SK-N-SH (cell line): Measurements from ENCODE around the gene RASGRF1. TPM values are rescaled to one million over a fixed set of nuclear protein-coding genes. Genes with fewer than 3 reads are reported as not detected.

Experiments used
- CTCF ChIA-PET: fragments of 300-600, 350-600 bp; formaldehyde crosslinking; extraction: SDS; loops from one replicate; lab custom pipeline; 2021; lab: Yijun Ruan, JAX
- POLR2A ChIA-PET: fragments of 350-600 bp; sonication (Branson Sonifier 250); formaldehyde crosslinking; extraction: SDS; loops from one replicate; lab custom pipeline; 2020; ENCODE audit warnings: antibody characterized with exemption, inconsistent platforms; lab: Yijun Ruan, JAX
- DNase-seq: peaks from one replicate; pipeline ENCODE4 v3.0.0; 2012
- H2AFZ ChIP-seq: fragments of 200-600 bp; sonication (generic); 2 replicates; pipeline ENCODE4 v1.8.1; 2016; ENCODE audit warnings: antibody characterized with exemption, mild to moderate bottlenecking, low read depth
- H3F3A ChIP-seq: fragments of 200-600 bp; sonication (generic); replicated peaks from 2 replicates; pipeline ENCODE3; 2016; ENCODE audit warnings: antibody characterized with exemption, mild to moderate bottlenecking; ENCODE audit not compliant: insufficient read depth
- H3K27ac ChIP-seq, 2 experiments: fragments of 200-500 bp in 1 of 2; fragments of 200-600 bp in 1 of 2; sonication (Bioruptor generic) in 1 of 2; sonication (generic), shearing (Covaris generic) in 1 of 2; 2 replicates each; pipeline versions ENCODE4 v1.5.1 to v1.6.1; 2014 to 2016; ENCODE audit warnings: low read depth in 2 of 2, inconsistent platforms in 1 of 2, low read length in 1 of 2, mild to moderate bottlenecking in 1 of 2, mixed read lengths in 1 of 2
- H3K27me3 ChIP-seq: fragments of 200-600 bp; sonication (generic), shearing (Covaris generic); 2 replicates; pipeline ENCODE4 v1.6.1; 2016; ENCODE audit warnings: mixed run types; ENCODE audit not compliant: insufficient read depth
- H3K36me3 ChIP-seq, 2 experiments: fragments of 200-500 bp in 1 of 2; fragments of 200-600 bp in 1 of 2; sonication (Bioruptor generic) in 1 of 2; sonication (generic) in 1 of 2; replicated peaks in 1 of 2; 2 replicates each; pipeline versions ENCODE3 to v1.5.1; 2014 to 2016; ENCODE audit warnings: low read length in 1 of 2, mild to moderate bottlenecking in 1 of 2; ENCODE audit not compliant: insufficient read depth in 2 of 2, control insufficient read depth in 1 of 2
- H3K4me1 ChIP-seq, 2 experiments: fragments of 200-500 bp in 1 of 2; fragments of 200-600 bp in 1 of 2; sonication (Bioruptor generic) in 1 of 2; sonication (generic), shearing (Covaris generic) in 1 of 2; 2 replicates each; pipeline versions ENCODE4 v1.5.1 to v1.6.1; 2014 to 2016; ENCODE audit warnings: low read depth in 1 of 2, low read length in 1 of 2, mixed run types in 1 of 2; ENCODE audit not compliant: insufficient read depth in 2 of 2, control insufficient read depth in 1 of 2
- H3K4me2 ChIP-seq: fragments of 200-600 bp; sonication (generic), shearing (Covaris generic); 2 replicates; pipeline ENCODE4 v1.6.1; 2017; ENCODE audit warnings: mixed run types
- H3K4me3 ChIP-seq, 2 experiments: fragments of 200-500 bp in 1 of 2; fragments of 200-600 bp in 1 of 2; sonication (Bioruptor generic) in 1 of 2; sonication (generic), shearing (Covaris generic) in 1 of 2; 2 replicates each; pipeline versions ENCODE4 v1.5.1 to v1.8.1; 2014 to 2016; ENCODE audit warnings: low read depth in 2 of 2, inconsistent platforms in 1 of 2, low read length in 1 of 2, mild to moderate bottlenecking in 1 of 2, mixed read lengths in 1 of 2, moderate library complexity in 1 of 2
- H3K79me2 ChIP-seq: fragments of 200-600 bp; sonication (generic); 2 replicates; pipeline ENCODE4 v1.8.1; 2017; ENCODE audit warnings: mild to moderate bottlenecking; ENCODE audit not compliant: insufficient read depth
- H3K9ac ChIP-seq: fragments of 200-600 bp; sonication (generic); 2 replicates; pipeline ENCODE4 v1.6.1; 2017; ENCODE audit warnings: mixed run types
- H3K9me2 ChIP-seq: fragments of 200-600 bp; sonication (generic); 2 replicates; pipeline ENCODE4 v1.6.1; 2017; ENCODE audit warnings: mixed run types
- H3K9me3 ChIP-seq: fragments of 200-600 bp; sonication (generic); 2 replicates; pipeline ENCODE4 v1.6.1; 2017; ENCODE audit warnings: mixed run types, mild to moderate bottlenecking, moderate library complexity
- H4K20me1 ChIP-seq: fragments of 200-600 bp; sonication (generic); 2 replicates; pipeline ENCODE4 v1.6.1; 2017; ENCODE audit warnings: mild to moderate bottlenecking, mixed run types; ENCODE audit not compliant: insufficient read depth
- CHD2 ChIP-seq: fragments of 150-350 bp; IDR thresholded peaks from 2 replicates; pipeline ENCODE4 v1.6.1; 2018; ENCODE audit warnings: low read length; ENCODE audit not compliant: partially characterized antibody
- CTCF ChIP-seq: fragments of 200-600 bp; sonication (generic); IDR thresholded peaks from 2 replicates; pipeline ENCODE4 v1.6.1; 2017; ENCODE audit warnings: antibody characterized with exemption, mild to moderate bottlenecking, moderate library complexity
- ELF1 ChIP-seq: IDR thresholded peaks from 2 replicates; pipeline ENCODE4 v1.4.0; 2012
- EP300 ChIP-seq, 2 experiments: IDR thresholded peaks; 2 replicates each; pipeline versions ENCODE4 v1.4.0 to v1.6.1; 2012; ENCODE audit warnings: borderline replicate concordance in 1 of 2, low read depth in 1 of 2, low read length in 1 of 2
- JUND ChIP-seq: IDR thresholded peaks from 2 replicates; pipeline ENCODE4 v1.4.0; 2012
- MAX ChIP-seq: IDR thresholded peaks from 2 replicates; pipeline ENCODE4 v1.4.0; 2012; ENCODE audit warnings: low read depth
- MXI1 ChIP-seq: IDR thresholded peaks from 2 replicates; pipeline ENCODE4 v1.6.1; 2012; ENCODE audit warnings: mild to moderate bottlenecking, low read depth, low read length, improper control_type of control experiment
- NRF1 ChIP-seq: IDR thresholded peaks from 2 replicates; pipeline ENCODE4 v1.6.1; 2012; ENCODE audit warnings: low read depth, mild to moderate bottlenecking, low read length
- PBX3 ChIP-seq: IDR thresholded peaks from 2 replicates; pipeline ENCODE4; 2012
- POLR2AphosphoS5 ChIP-seq: IDR thresholded peaks from 2 replicates; pipeline ENCODE4 v1.6.1; 2012; ENCODE audit warnings: low read depth, low read length
- RAD21 ChIP-seq: IDR thresholded peaks from 2 replicates; pipeline ENCODE4 v1.6.1; 2012; ENCODE audit warnings: mild to moderate bottlenecking, low read length
- RCOR1 ChIP-seq: fragments of 150-350 bp; IDR thresholded peaks from 2 replicates; pipeline ENCODE4 v1.6.1; 2017; ENCODE audit warnings: antibody characterized with exemption, low read length
- RFX5 ChIP-seq: IDR thresholded peaks from 2 replicates; pipeline ENCODE4 v1.6.1; 2012; ENCODE audit warnings: mild to moderate bottlenecking, improper control_type of control experiment, low read length
- TCF12 ChIP-seq: IDR thresholded peaks from 2 replicates; pipeline ENCODE4 v1.4.0; 2012
- TEAD4 ChIP-seq: IDR thresholded peaks from 2 replicates; pipeline ENCODE4 v1.4.0; 2012; ENCODE audit warnings: mild to moderate bottlenecking, borderline replicate concordance; ENCODE audit not compliant: insufficient read depth
- USF1 ChIP-seq: IDR thresholded peaks from 2 replicates; pipeline ENCODE4 v1.4.0; 2012; ENCODE audit warnings: low read depth, borderline replicate concordance
- YY1 ChIP-seq: IDR thresholded peaks from 2 replicates; pipeline ENCODE4 v1.4.0; 2012; ENCODE audit warnings: low read depth, mild to moderate bottlenecking
- WGBS: methylation state at CpG from one replicate; pipeline ENCODE4 v1.1.6; 2017; ENCODE audit warnings: low lambda C conversion rate; 5-methylcytosine and 5-hydroxymethylcytosine counted together
- polyA plus RNA-seq, 3 experiments: library from polyadenylated mRNA; depleted of rRNA; stranded (reverse); fragments of >200 nt; gene quantifications; 2 replicates each; pipeline ENCODE4 v1.2.3, GENCODE V29; 2012
- TF ChIP-seq, protein P1 (sequence below): fragments of 150-350 bp; IDR thresholded peaks from 2 replicates; pipeline ENCODE4 v1.6.1; 2016; ENCODE audit warnings: mild to moderate bottlenecking, low read depth, low read length

The RASGRF1 gene
- polyA plus RNA-seq, 1 of the 3 experiments (the other 2 are of a cell fraction), result 0.10 TPM

DNA sequence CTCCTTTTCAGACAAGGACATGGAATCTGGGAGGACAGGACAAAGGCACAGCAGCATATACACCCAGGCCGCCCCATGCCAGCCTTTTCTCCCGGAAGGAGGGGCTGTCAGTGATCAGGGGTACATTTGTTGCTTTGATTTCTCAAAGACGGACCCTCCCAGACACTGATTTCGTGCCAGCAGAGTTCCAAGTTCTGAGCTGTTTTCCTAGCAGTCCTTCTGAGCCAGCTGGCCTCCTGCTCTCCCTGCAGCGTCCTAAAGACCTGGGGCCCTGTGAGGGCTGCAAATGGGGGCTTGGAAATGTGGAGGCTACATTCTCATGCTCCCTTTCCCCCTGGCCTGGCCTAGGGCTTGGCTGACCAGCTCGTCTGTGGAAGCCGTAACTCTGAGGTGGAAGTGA lies 168.1 kb downstream of the RASGRF1 start:
- Histone ChIP-seq H3K9me3 (no peaks in the 10 kb centered on the region), H3K4me3 (no peak overlapping the region), H3K4me2 (no peak overlapping the region), H4K20me1 (peaks cover 7% of the 10 kb centered on the region; the same call in 1 of the 2 replicates), H2AFZ (no peak overlapping the region), H3F3A (no peaks in the 10 kb centered on the region), H3K27me3 (no peaks in the 10 kb centered on the region), H3K9me2 (no peaks in the 10 kb centered on the region), H3K4me1 (peaks cover 0 to 4% of the 10 kb centered on the region in 2 experiments; a peak in 1 of 4 replicates), H3K9ac (no peak overlapping the region), H3K79me2 (peaks cover 15% of the 10 kb centered on the region; the same call in 1 of the 2 replicates), H3K27ac (no peak overlapping the region; a peak in 1 of 4 replicates), H3K36me3 (peaks cover 43 to 50% of the 10 kb centered on the region in 2 experiments)
- CTCF ChIA-PET, result interaction anchor here (0.7 to 8.0 kb wide), 6 partner anchors 13 to 262 kb away, joined by 3 to 59 read pairs (median 4); partner anchors contain the start of gene CTSH
- no peak for DNase-seq
- POLR2A ChIA-PET, result no interaction called here
- 96% methylated on average over 7 of the region's 7 CpGs for WGBS
- TF ChIP-seq ELF1 (no peak), RCOR1 (no peak), YY1 (no peak), RFX5 (no peak), CHD2 (no peak), PBX3 (no peak)

DNA sequence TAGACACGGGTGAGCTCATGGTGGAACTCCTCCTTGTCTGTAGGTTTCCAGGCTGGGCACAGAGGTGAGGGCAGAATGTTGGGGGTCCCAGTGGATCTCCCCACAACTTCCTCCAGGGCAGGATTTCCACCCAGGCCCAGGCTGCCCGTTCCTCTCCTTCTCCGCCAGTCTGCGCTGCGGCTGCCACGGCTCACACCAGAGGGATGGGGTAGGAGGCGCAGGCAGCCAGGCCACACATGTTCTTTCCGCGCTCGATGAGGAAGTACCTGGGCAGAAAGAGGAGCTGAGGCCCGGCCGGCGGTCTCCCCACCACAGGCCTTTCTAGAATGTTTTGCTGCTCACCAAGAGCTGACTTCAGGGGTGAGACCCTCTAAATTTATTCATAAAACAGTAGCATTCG lies 168.6 kb downstream of the RASGRF1 start:
- peaks cover under 1% of the 10 kb centered on the region for H3F3A ChIP-seq
- H3K79me2 ChIP-seq, result peaks cover 20% of the 10 kb centered on the region; the same call in 1 of the 2 replicates
- H3K4me1 ChIP-seq, result peaks cover 0 to 4% of the 10 kb centered on the region in 2 experiments; a peak in 1 of 4 replicates
- TF ChIP-seq TEAD4 (no peak), NRF1 (no peak), USF1 (no peak), TCF12 (no peak), MAX (no peak), EP300 (IDR thresholded peaks at IDR 0.05; ENCODE audit: borderline replicate concordance in 1 of 2, low read depth in 1 of 2, low read length in 1 of 2) (no peak), POLR2AphosphoS5 (no peak), MXI1 (no peak), CTCF (no peak), JUND (no peak), RAD21 (no peak), RFX5 (no peak)
- TF ChIP-seq, protein P1, sequence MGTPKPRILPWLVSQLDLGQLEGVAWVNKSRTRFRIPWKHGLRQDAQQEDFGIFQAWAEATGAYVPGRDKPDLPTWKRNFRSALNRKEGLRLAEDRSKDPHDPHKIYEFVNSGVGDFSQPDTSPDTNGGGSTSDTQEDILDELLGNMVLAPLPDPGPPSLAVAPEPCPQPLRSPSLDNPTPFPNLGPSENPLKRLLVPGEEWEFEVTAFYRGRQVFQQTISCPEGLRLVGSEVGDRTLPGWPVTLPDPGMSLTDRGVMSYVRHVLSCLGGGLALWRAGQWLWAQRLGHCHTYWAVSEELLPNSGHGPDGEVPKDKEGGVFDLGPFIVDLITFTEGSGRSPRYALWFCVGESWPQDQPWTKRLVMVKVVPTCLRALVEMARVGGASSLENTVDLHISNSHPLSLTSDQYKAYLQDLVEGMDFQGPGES, result no peak
- no peaks in the 10 kb centered on the region for H3K9me2 ChIP-seq
- ChIA-PET POLR2A (no interaction called here), CTCF (interaction anchor here (0.7 to 8.0 kb wide), 7 partner anchors 13 to 262 kb away, joined by 3 to 59 read pairs (median 3); partner anchors contain the start of gene CTSH)
- no peaks in the 10 kb centered on the region for H3K9me3 ChIP-seq
- no peak overlapping the region for H2AFZ ChIP-seq
- DNase-seq, result no peak
- H3K9ac ChIP-seq, result no peak overlapping the region
- H3K4me3 ChIP-seq, result no peak overlapping the region
- no peaks in the 10 kb centered on the region for H3K27me3 ChIP-seq
- no peak overlapping the region for H3K4me2 ChIP-seq
- H3K27ac ChIP-seq, result no peak overlapping the region
- H4K20me1 ChIP-seq, result peaks cover 12% of the 10 kb centered on the region; the same call in 1 of the 2 replicates
- 95% methylated on average over 14 of the region's 14 CpGs for WGBS
- H3K36me3 ChIP-seq, result peaks cover 45 to 46% of the 10 kb centered on the region in 2 experiments
